T47D (cell line): ENCODE measurements around the gene WDR53.
"Not testable (repeated sequence)": the region's sequence is repeated elsewhere in the genome, so short reads cannot be mapped to it uniquely, and the experiment has no call there.

ENCODE experiments used
- DNase-seq, 2 experiments: peaks; one replicate each; pipeline versions ENCODE4 v3.0.0 to v3.0.0-alpha.2; 2011 to 2012; ENCODE audit warnings: low read depth in 1 of 2, low spot score in 1 of 2
- JUND ChIP-seq: IDR thresholded peaks from 2 replicates; pipeline ENCODE4 v1.6.1; 2012; ENCODE audit warnings: low read depth
- in situ Hi-C: cut with HindIII; loops from 2 replicates; pipeline ENCODE4 v1.10.0; 2016; ENCODE audit warnings: low sequenced_read_pairs, low pct_unique_long_range_greater_than_20kb

WDR53 gene

DNA sequence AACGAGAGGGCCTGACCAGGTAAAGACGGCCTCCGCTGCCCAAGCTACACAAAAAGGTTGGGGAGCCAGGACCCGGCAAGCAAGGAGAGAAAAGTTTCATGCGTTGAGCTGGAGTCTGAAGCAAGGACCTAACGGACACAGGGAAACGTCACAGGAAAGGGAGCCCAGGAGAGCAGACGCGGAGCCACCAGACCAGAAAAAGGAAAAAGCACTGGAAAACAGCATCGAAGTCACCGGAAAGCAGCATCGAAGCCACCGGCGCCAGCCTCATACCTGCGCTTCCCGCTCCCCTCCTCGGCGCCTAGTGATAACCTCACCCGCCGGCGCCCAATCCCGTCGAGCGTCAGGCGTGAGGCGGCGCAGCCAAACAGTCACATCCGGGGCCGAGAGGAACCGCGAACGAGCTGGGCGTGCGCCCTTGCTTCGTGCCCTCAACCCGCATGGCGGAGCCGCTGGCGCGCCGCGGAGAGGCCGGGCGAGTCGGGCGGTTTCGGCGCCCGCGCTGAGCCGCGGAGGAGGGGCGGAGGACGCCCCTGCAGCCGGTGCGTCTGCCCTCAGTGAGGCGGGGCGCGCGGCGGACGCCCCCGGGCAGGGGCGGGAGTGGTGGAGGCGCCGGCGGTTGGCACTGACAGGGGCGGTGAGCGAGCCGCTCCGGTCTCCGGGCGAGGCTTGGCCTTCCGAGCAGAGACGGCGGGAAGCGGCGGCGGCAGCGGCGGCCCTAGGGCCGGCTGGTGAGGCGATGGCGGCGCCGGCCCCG lies at the start of gene WDR53, which contains the start of gene FBXO45:
TSS of gene WDR53 (minus strand) at position 309 of the 757 bp plus-strand sequence. CDS start 7,079 bp downstream, outside the sequence.
TSS of gene FBXO45 (plus strand) at position 415 of the 757 bp plus-strand sequence. CDS start at position 740, 325 bp downstream.
- in situ Hi-C loops: no loop called here

DNA sequence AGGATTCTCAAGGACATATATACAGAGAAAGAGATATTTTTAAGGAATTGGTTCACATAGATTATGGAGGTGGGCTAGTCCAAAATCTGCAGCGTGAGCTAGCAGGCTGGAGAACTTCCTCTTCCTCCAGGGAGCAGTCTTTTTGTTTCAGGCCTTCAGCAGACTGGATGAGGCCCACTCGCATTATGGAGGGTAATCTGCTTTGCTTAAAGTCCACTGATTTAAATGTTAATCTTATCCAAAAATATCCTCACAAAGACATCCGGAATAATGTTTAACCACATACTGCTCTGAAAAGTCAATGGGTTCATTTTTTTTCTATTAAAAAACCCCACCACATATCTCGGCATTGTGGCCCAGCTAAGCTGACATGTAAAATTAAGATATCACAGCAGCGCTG lies 48.9 kb upstream of the WDR53 start:
- TF ChIP-seq JUND: no peak
- DNase-seq: no peak
- in situ Hi-C loops: no loop called here

More for the DNA sequence above, at the start of gene WDR53, which contains the start of gene FBXO45:
- peak; percentile 100 for DNase-seq
- no peak for TF ChIP-seq JUND

DNA sequence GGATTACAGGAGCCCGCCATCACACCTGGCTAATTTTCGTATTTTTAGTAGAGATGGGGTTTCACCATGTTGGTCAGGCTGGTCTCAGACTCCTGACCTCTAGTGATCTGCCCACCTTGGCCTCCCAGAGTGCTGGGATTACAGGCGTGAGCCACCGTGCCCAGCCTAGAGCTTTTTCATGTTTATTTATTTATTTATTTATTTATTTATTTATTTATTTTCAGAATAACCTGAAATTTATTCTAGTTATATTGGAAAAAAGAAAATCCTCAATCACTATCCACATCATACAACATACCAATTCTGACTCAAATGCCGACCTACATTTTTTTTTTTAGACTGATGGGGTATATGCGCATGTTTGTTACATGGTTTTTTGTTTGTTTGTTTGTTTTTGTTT lies 46.9 kb upstream of the WDR53 start:
- DNase-seq, in situ Hi-C loops: not testable (repeated sequence)

DNA sequence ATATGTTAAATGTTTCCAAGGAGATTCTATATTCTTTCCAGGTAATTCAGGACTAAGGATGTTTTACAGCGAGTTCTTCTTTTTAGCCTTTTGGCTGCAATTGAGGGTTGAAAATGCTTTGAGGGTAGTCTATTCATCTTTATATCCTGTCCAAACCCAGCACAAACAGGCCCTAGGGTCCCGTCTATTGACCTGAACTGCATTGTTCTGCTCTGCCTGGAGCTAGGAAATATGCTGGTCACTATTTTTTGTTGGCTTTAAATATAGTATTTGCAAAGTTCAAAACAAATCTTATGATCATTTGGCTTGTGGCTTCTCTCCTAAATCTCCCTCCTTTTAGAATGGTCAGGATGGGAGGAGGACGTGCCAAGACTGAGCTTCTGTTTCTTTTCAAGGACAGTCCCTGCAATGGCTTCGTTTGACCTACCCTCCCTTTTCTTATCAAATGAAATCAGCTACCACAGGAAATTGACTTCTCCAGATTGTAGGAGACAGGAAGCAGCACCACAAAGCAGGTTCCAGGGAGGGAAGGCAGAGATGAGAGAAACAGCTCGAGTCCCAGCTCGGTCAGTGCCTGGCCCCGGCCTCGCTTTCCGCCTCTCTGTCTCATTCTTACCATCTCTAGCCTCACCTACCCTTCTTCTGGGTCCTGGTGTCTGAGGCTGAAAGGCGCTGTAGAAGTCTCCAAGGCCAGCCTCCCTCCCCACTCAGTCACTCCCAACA lies 43.6 kb upstream of the WDR53 start:
- DNase-seq: no peak
- no peak for TF ChIP-seq JUND
- in situ Hi-C loops: no loop called here

DNA sequence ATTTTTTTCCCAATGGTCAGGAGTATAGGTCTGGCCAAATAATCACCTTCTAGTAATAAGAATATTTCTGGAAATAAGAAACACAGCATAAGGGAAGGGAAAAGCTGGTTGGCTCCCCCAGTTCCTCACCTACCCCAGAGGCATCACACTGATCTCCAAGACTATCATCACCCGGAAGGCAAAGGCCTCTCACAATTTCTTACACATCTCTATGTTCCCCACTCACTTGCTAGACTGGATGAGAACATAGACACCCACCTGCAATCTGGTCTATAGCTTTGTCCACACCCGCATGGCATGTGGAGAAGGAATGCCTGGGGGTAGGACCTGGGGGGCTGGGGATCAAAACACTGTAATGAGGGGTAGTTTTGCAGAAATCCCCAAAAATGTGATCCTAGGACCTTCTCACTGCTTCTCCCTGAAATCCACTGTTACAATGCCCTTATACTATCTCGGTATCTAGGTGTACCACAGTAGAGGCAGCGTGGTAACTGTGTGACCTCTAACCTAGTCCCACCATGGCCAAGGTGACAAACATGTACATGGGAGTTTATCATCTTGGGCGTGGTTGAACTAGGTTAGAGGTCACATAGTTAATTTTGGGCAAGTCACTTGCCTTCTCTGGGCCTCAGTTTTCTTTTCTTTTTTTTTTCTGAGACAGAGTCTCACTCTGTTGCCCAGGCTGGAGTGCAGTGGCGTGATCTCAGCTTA lies 41.6 kb upstream of the WDR53 start:
- in situ Hi-C loops: no loop called here
- no peak for TF ChIP-seq JUND
- no peak for DNase-seq

DNA sequence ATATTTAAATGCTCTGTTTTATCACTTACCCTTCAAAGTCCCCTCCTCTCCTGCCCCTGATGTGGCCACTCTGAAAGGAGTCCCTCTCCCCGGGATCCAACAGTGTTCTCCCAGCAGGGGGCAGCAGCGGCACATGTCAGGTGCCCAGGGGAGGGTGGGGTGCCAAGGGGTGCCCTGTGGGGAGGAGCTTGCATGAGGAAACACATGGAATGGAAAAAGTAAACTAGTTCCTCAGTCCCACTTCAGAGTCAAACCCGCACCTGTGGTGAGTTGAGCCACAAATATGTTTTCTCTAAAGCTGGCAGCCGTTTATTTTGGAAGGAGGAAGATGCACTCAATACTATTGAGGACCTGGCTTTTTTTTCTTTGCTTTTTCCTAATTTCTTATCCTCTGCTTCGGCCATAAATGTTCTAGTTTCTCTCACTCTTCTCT lies 41.0 kb upstream of the WDR53 start:
- DNase-seq: peak; percentile 94 to 96
- in situ Hi-C loops: no loop called here
- no peak for TF ChIP-seq JUND

DNA sequence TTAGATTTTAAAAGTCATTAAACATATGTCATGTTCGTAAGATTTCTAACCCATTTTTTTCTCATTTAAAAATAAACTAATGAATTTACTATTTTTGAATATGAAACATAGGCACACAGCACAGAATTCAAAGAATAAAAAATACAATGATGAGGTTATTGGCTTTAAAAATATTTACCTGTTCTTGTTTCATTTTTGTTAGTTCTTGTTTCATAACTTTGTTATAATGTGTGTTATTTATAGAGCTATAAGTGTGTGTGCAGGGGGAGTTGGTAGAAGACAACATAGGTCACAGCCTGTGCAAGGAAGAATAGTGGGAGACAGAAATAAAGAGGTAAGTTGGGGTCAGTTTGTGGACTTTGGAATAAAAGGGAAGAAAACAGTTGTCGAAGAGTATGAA lies 40.3 kb upstream of the WDR53 start:
- TF ChIP-seq JUND: no peak
- in situ Hi-C loops: no loop called here
- DNase-seq: no peak

DNA sequence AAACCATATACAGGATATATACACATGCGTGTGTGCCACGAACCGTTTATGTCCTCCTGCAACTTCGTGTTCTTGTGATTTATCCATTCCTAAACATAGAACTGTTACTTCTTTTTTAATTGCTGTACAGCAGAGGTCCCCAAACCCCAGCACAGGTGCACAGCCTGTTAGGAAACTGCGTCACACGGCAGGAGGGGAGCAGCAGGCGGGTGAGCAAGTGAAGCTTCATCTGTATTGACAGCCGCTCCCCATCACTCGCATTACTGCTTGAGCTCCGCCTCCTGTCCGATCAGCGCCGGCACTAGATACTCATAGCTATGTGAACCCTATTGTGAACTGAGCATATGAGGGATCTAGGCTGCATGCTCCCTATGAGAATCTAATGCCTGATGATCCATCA lies 36.2 kb upstream of the WDR53 start:
- peak in 1 of 2 experiments; percentile 35 for DNase-seq
- in situ Hi-C loops: no loop called here
- TF ChIP-seq JUND: no peak

DNA sequence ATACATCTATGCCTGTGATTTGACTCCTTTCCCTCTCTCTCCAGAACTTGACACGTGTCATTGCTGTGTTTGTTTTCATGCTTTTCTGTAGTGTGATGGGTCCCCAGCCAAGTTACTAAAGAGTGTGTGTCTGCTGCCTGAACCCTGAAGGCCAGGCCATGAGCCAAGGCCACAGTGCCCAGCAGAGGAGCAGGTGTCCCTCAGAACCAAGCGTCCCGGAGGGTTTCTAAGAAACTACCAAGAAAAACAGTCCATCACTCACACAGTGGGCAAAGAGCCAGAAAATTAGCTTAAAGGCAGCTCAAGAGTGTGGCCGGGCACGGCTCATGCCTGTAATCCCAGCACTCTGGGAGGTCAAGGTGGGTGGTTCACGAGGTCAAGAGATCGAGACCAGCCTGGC lies 35.3 kb upstream of the WDR53 start:
- peak in 1 of 2 experiments; percentile 66 for DNase-seq
- TF ChIP-seq JUND: no peak
- in situ Hi-C loops: no loop called here

DNA sequence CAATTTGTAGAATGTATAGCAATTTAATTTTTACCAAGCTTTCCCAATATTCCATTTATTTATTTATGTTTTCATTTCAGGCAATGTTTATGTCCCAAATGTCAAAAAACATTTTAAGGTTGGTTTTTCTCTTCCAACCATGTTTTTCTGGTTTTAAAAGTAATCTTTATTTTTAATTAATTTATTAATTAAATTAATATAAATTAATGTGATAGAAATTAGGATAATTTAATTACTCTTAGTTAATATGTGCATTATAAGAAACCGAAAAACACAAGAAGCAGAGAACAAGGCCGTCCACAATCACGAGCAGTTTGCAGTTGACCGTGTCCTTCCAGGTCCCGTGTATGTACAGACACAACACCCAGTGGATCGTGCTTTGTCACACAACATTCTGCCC lies 34.3 kb upstream of the WDR53 start:
- DNase-seq: no peak
- no peak for TF ChIP-seq JUND
- in situ Hi-C loops: no loop called here

DNA sequence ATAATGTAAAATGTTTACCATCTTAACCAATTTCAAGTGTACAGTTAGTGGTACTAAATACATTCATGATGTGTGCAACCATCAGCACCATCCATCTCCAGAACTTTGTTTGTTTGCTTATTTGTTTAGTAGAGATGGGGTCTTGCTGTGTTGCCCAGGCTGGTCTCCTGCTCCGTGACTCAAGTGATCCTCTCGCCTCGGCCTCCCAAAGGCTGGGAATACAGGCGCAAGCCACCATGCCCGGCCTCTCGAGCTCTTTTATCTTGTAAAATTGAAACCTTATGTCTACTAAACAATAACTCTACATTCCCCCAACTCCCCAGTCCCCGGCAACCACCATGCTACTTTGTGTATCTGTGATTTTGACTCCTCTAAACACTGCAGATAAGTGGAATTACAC lies 32.0 kb upstream of the WDR53 start:
- no peak for DNase-seq
- no peak for TF ChIP-seq JUND
- in situ Hi-C loops: no loop called here

DNA sequence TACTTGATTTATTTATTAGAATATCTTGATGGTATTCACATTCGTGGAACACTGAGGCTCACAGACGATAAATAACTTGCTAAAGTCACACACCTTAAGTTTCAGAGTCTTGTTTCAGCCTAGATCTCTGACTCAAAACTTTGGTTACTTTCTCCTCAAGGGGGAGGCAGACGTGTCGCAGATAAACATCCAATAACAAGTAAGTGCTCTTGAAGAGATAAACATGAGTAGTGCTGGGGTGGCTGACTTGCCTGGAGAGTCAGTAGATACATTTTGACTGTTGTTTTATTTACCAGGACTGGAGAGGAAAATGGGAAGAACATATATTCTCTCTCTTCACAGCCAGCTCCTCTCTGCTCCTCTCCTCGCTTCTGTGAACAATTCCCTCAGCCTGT lies 31.4 kb upstream of the WDR53 start:
- in situ Hi-C loops: no loop called here
- DNase-seq: no peak
- no peak for TF ChIP-seq JUND

DNA sequence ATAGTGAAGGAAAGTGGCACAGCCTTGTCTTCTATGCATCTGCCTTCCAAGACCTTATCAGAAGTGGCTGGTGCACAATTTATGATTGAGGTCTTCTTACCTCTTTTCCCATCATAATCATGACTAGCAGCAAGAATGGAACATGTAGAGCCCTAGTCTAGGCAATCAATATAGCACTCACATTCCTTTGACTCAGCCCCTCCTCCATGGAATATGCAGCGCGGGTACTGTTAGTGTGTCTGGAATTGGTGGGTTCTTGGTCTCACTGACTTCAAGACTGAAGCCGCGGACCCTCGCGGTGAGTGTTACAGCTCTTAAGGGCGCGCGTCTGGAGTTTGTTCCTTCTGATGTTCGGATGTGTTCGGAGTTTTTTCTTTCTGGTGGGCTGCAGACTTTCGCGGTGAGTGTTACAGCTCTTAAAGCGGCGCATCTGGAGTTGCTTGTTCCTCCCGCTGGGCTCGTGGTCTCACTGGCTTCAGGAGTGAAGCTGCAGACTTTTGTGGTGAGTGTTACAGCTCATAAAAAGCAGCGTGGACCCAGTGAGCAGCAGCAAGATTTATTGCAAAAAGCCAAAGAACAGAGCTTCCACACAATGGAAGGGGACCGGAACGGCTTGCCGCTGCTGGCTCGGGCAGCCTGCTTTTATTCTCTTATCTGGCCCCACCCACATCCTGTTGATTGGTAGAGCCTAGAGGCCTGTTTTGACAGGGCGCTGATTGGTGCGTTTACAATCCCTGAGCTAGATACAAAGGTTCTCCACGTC lies 29.8 kb upstream of the WDR53 start:
- DNase-seq, in situ Hi-C loops: not testable (repeated sequence)
